OCI-LY1 (cell line): Measurements from ENCODE around the gene MYO9A.
A peak's percentile ranks its signal among the peaks of the same experiment; 100 is the strongest.

Experiments
- H2AFZ ChIP-seq: fragments of 200-600 bp; sonication (generic), shearing (Covaris generic); 2 replicates; pipeline ENCODE4 v1.6.0; 2014; ENCODE audit warnings: antibody characterized with exemption, mild to moderate bottlenecking, low read length
- H3F3A ChIP-seq: fragments of 200-600 bp; sonication (generic), shearing (Covaris generic); 2 replicates; pipeline ENCODE4 v1.6.0; 2014; ENCODE audit warnings: mild to moderate bottlenecking, antibody characterized with exemption, low read length, moderate library complexity; ENCODE audit not compliant: insufficient read depth
- H3K27ac ChIP-seq: fragments of 200-600 bp; sonication (generic); 2 replicates; pipeline ENCODE4 v1.5.1; 2014; ENCODE audit warnings: low read length, mixed run types, mild to moderate bottlenecking, low read depth; ENCODE audit not compliant: poor library complexity, severe bottlenecking
- H3K27me3 ChIP-seq: fragments of 200-600 bp; sonication (generic); 2 replicates; pipeline ENCODE4 v1.6.0; 2014; ENCODE audit warnings: antibody characterized with exemption, mild to moderate bottlenecking, low read length, moderate library complexity; ENCODE audit not compliant: insufficient read depth
- H3K36me3 ChIP-seq: fragments of 200-600 bp; sonication (generic); 2 replicates; pipeline ENCODE4 v1.6.1; 2014; ENCODE audit warnings: mild to moderate bottlenecking, antibody characterized with exemption, low read length, moderate library complexity, mixed read lengths; ENCODE audit not compliant: insufficient read depth
- H3K4me1 ChIP-seq: fragments of 200-600 bp; sonication (generic); 2 replicates; pipeline ENCODE4 v1.5.1; 2014; ENCODE audit warnings: mild to moderate bottlenecking, low read length, moderate library complexity; ENCODE audit not compliant: insufficient read depth, severe bottlenecking
- H3K4me2 ChIP-seq: fragments of 200-600 bp; sonication (generic), shearing (Covaris generic); 2 replicates; pipeline ENCODE4 v1.6.1; 2014; ENCODE audit warnings: low read length
- H3K4me3 ChIP-seq: fragments of 200-600 bp; sonication (generic); 2 replicates; pipeline ENCODE4 v1.5.1; 2014; ENCODE audit warnings: low read length, low read depth, mild to moderate bottlenecking, mixed read lengths; ENCODE audit not compliant: poor library complexity, severe bottlenecking
- H3K79me2 ChIP-seq: fragments of 200-600 bp; shearing (Covaris generic); 2 replicates; pipeline ENCODE4 v1.6.1; 2016; ENCODE audit warnings: mixed run types, low read length, mixed read lengths; ENCODE audit not compliant: insufficient read depth
- H3K9ac ChIP-seq: fragments of 200-600 bp; sonication (generic), shearing (Covaris generic); 2 replicates; pipeline ENCODE4 v1.6.1; 2014; ENCODE audit warnings: mild to moderate bottlenecking, low read length, mixed read lengths
- H3K9me2 ChIP-seq: fragments of 200-600 bp; sonication (generic), shearing (Covaris generic); 2 replicates; pipeline ENCODE4 v1.6.1; 2014; ENCODE audit warnings: low read depth, mild to moderate bottlenecking, low read length, mixed read lengths
- H3K9me3 ChIP-seq: fragments of 200-600 bp; shearing (Covaris generic); 2 replicates; pipeline ENCODE4 v1.6.1; 2014; ENCODE audit warnings: low read length, mixed read lengths
- H4K20me1 ChIP-seq: fragments of 200-600 bp; sonication (generic), shearing (Covaris generic); 2 replicates; pipeline ENCODE4 v1.6.0; 2016; ENCODE audit warnings: mild to moderate bottlenecking, low read length; ENCODE audit not compliant: insufficient read depth
- CTCF ChIP-seq: fragments of 200-600 bp; sonication (generic), shearing (Covaris generic); IDR thresholded peaks from 2 replicates; pipeline ENCODE4 v1.5.1; 2017; ENCODE audit warnings: mild to moderate bottlenecking, antibody characterized with exemption, low read length, moderate library complexity, mixed read lengths
- EZH2 ChIP-seq: fragments of 200-600 bp; sonication (generic), shearing (Covaris generic); IDR thresholded peaks from 2 replicates; pipeline ENCODE4 v1.8.0; 2017; ENCODE audit warnings: borderline replicate concordance, mixed run types, mild to moderate bottlenecking, antibody characterized with exemption, low read length, moderate library complexity, mixed read lengths

The MYO9A gene

DNA sequence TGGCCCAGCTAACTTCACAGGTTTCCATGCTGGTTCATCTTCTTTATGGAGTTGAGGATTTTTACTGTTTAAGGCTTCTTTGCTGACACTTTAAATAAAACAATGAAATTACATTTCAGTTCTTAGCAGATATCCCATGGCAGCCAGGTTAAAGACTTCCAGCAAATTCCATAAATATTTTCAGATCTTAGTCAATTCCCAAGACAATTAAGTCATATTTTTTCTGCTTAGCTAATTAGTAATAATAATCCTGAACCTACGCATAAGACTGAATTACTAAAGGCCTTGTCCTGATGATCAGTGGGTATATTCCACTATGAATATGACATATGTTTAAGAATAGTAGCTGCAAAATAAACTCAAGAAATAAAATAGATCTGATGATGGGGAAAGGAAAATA, 224.3 kb downstream of the MYO9A start:
- Histone ChIP-seq H3K4me2 (no peak overlapping the region), H3K9me3 (no peaks in the 10 kb centered on the region), H3K27ac (no peak overlapping the region), H3K9ac (no peak overlapping the region), H3K4me1 (peaks cover 27% of the 10 kb centered on the region), H4K20me1 (no peaks in the 10 kb centered on the region), H3F3A (no peaks in the 10 kb centered on the region), H2AFZ (no peak overlapping the region), H3K79me2 (no peaks in the 10 kb centered on the region), H3K36me3 (peaks cover 31% of the 10 kb centered on the region), H3K9me2 (no peaks in the 10 kb centered on the region), H3K4me3 (no peak overlapping the region), H3K27me3 (no peaks in the 10 kb centered on the region)
- no peak for TF ChIP-seq CTCF
- TF ChIP-seq EZH2, result no peak

DNA sequence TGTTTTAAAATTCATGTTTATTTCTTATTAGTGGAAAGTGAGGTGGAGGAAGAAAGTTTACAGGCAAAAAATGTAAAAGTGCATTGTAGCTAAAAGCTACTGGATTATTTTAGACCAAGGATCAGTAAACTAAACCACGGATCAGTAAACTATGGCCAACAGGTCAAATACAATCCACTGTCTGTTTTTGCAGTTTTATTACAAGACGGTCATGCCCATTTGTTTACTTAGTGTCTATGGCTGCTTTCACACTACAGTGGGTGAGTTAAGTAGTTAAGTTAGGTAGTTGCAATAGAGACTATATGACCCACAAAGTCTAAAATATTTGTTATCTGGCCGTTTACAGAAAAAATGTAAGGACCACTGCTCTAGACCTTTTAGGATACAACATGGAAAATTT, 225.6 kb downstream of the MYO9A start:
- Histone ChIP-seq H3K9ac (no peak overlapping the region), H3K9me2 (no peaks in the 10 kb centered on the region), H3K27me3 (no peaks in the 10 kb centered on the region), H2AFZ (no peak overlapping the region), H4K20me1 (no peaks in the 10 kb centered on the region), H3K4me3 (no peak overlapping the region), H3K4me1 (peaks cover 28% of the 10 kb centered on the region), H3F3A (no peaks in the 10 kb centered on the region), H3K27ac (no peak overlapping the region), H3K9me3 (no peaks in the 10 kb centered on the region), H3K4me2 (no peak overlapping the region), H3K79me2 (no peaks in the 10 kb centered on the region), H3K36me3 (peaks cover 27% of the 10 kb centered on the region; the same call in 1 of the 2 replicates)
- TF ChIP-seq EZH2, result no peak
- TF ChIP-seq CTCF, result no peak

DNA sequence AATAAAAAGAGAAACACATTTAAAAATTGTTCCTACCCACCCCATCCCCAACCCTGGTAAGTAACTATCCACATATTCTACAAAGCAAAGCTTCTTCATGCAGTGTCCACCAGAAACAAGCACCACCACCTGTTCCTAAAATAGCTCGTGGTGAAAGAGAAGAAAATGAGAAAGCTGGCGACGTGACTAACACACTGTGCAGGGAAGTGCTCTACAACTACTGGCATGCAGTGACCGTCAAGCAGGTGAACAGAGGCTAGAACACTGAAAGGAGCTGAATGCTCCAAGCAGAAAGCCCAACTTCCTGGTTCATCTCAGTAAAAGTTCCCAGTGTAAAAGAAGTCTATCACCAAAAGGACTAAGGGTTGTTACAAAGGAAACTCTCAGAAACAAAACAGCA, 226.9 kb downstream of the MYO9A start:
- no peak overlapping the region for H2AFZ ChIP-seq
- no peaks in the 10 kb centered on the region for H4K20me1 ChIP-seq
- H3K79me2 ChIP-seq, result no peaks in the 10 kb centered on the region
- peak overlapping the region; percentile 2 for H3K27ac ChIP-seq
- peaks cover 28% of the 10 kb centered on the region for H3K4me1 ChIP-seq
- H3K4me2 ChIP-seq, result no peak overlapping the region
- no peak overlapping the region for H3K9ac ChIP-seq
- no peaks in the 10 kb centered on the region for H3K9me2 ChIP-seq
- H3K27me3 ChIP-seq, result no peaks in the 10 kb centered on the region
- no peak for TF ChIP-seq CTCF
- no peaks in the 10 kb centered on the region for H3K9me3 ChIP-seq
- no peak overlapping the region for H3K4me3 ChIP-seq
- H3F3A ChIP-seq, result no peaks in the 10 kb centered on the region
- peaks cover 25% of the 10 kb centered on the region; the same call in 1 of the 2 replicates for H3K36me3 ChIP-seq
